ENCODE measurements around the gene NPFF.
"Not testable (repeated sequence)": the region's sequence is repeated elsewhere in the genome, so short reads cannot be mapped to it uniquely, and the experiment has no call there.

Gene NPFF, protein sequence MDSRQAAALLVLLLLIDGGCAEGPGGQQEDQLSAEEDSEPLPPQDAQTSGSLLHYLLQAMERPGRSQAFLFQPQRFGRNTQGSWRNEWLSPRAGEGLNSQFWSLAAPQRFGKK

DNA sequence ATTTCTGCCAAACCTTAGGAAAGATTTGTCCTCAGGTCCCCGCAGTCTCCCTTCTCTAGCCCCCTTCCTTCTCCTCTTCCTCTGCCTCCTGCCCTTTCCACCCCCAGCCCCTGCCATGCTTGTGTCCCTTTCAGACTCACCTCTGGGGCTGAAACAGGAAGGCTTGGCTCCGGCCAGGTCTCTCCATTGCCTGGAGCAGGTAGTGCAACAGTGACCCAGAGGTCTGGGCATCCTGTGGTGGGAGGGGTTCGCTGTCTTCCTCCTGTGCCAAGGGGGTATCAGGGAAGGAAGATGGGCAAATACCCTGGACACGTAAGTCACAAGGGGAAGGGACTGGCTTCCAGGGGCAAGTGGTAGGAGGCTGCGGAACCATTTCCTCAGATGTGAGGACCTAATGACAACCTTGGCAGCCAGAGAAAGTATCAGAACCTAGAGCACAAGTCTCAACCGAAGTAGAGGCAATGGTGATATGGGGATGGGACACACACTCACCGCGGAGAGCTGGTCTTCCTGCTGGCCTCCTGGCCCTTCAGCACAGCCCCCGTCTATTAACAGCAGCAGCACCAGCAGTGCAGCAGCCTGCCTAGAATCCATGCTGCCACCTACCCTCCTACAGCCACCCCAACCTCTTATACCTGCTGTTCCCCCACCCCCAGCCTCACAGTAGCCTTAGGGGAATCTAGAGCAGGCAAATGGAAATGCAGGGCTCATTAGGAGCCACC, at the start of gene NPFF:
TSS of gene NPFF (minus strand) at position 604 of the 722 bp plus-strand sequence. CDS start at position 594, 10 bp downstream.
- ATAC-seq = no peak

DNA sequence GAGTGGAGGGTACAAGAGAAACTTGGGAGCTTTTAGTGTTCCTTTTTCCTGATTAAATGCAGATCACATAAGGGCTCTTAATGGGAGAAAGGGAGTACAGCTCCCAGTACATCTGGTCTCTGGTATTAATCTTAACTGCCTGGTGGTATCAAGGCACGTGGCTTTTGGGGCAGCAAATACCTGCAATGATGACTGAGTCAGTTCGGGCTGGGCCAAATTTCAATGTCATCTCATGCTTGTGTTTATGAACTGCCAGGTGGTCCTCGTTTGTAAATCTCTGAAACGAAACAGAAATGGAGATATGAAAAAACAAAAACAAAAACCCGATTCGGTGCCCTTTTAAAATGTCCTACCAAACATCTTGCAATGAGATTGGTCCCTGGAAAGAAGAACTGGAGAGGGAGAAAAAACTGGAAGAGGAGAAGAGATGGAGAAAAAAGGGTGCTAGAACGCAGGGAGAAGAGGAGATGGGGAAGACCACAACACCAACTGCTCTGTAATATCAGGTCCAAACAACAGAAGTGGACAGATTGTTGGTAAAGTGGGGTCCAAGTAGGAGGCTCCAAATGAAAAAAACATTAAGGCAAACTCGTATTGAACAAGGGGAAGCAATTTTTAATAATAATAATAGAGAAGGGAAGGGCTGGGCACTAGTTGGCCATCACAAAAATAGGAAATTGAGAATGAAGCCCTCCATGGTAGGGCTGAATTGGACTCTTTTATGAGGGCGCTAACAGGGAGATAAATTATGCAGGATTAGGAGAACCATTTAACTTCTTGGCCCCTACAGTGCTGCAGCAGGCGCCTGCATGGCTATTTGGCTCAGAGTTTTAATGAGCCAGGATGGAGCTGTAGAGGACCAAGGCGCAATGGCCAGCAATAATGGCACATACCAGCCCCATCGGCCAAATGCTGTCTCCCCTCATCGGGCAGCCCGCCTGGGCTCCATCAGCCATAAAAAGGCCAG, 45.4 kb upstream of the NPFF start:
- ATAC-seq = no peak

DNA sequence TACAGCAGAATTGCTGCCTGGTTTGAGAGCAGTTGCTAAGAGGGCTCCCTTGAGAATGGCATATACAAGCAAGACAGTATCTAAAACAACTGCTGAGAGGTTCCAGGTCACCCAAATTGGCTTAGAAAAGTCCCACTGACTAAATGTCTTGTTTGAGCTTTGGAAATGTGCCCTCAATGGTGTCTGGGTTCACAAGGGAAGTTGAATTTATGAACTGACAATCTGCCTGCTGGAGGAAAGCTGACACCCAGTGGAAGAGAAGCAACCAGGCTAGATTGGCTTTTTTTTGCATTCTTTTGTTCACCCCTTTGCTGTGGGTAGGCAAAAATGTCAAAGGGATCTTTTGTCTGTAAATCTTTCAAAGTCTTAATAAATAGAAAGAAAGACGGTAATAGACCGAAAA, 44.6 kb upstream of the NPFF start:
- ATAC-seq = no peak

DNA sequence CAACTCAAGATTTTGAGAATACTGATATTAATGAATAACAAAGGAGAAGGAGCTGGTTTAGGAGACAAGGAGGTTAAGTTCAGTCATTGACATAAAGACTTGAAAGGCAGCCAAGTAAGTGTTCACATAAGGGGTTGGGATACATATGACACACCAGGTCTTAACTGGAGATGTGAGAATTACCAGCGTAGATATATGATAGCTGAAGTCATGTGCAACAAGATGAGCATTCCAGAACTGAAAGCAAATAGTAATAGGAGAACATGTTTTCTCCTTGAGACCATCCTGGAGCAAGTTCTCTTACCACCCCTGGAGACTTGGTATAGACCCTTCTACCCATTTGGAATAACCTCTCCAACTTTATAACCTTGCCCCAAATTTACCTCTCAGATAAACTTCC, 43.3 kb upstream of the NPFF start:
- no peak for ATAC-seq

DNA sequence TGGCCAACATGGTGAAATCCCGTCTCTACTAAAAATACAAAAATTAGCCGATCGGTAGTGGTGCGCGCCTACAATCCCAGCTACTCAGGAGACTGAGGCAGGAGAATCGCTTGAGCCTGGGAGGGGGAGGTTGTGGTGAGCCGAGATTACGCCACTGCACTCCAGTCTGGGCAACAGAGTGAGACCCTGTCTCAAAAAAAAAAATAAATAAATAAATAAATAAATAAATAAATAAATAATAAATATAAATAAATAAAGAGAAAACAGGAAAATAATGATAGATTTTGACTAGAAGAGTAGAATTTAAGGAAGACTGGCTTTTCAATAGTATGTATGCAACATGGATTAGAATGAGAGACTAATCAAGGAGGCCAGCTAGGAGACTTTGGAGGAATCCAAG, 42.8 kb upstream of the NPFF start:
- not testable (repeated sequence) for ATAC-seq

DNA sequence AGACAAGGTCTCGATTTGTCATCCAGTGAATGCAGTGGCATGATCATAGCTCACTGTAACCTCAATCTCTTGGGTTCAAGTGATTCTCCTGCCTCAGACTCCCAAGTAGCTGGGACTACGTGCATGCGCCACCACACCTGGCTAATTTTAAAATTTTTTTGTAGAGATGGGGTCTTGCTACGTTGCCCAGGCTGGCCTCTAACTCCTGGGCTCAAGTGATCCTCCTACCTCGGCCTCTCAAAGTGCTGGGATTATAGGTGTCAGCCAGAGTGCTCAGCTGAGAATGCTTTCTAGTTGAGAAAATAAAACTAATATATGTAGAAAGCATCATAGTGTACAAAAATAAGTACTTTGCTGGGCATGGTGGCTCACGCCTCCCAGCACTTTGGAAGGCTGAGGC, 41.1 kb upstream of the NPFF start:
- not testable (repeated sequence) for ATAC-seq

DNA sequence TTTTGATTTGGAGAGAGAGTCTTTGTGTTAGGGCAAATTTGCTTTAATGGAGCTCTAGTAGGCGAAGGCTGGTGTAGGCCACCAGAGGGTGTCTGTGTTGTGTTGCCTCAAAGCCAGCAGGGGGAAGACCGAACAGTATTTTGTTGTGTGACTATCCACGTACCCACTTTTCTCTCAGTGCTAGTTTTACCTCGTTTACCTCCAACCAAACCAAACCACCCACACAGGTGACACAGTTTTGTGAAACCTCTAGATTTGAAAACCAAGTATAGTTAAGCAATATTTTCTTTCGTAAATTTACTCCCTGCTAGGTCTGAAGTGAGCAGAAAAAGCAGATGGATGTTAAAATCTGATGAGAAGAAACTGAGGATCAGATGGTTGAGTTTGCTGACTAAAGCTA, 36.3 kb upstream of the NPFF start:
- peak; percentile 97 for ATAC-seq

DNA sequence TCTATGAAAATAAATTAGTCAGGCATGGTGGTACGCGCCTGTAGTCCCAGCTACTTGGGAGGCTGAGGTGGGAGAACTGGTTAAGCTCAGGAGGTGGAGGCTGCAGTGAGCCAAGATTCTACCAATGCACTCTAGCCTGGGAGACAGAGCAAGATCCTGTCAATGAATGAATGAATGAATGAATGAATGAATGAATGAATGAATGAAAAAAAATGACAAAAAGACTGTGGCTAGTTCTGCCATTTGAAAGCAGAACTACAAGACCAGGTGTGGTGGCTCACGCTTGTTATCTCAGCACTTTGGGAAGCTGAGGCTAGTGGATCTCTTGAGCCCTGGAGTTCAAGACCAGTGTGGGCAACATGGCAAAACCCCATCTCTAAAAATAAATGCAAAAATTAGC, 32.2 kb upstream of the NPFF start:
- no peak for ATAC-seq

DNA sequence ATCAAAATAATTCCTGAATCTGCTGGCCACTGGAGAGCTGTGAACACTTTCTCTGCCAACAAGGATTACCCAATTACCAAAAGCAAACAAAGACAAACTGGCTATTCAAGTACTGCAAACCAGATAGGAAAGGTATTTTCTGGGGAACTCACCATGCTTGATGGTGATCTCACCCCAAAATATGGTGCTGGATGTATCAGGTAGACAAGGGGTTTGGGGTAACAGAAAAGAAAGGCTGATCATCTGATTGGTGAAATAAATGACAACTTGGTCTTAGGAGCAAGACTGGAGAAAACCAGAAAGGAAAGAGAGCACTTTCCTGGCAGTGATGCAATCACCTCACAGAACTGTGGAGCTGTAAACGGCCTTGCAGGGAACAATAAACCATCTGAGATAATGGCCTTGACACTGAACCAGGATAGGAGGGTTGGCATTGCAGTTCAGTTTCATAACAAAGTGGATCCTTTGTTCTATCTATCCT, 31.0 kb upstream of the NPFF start:
- no peak for ATAC-seq

DNA sequence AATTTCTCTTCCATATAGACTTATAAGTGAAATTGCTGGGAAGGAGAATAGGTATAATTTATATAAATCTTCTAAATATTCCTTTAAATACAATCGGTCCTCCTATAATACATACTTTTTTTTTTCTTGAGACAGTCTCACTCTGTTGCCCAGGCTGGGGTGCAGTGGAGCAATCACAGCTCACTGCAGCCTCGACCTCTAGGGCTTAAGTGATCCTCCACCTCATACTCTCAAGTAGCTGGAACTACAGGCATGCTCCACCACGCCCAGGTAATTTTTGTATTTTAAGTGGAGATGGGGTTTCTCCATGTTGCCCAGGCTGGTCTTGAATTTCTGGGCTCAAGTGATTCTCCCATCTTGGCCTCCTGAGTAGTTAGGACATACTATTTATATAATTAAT, 29.7 kb upstream of the NPFF start:
- ATAC-seq = no peak

DNA sequence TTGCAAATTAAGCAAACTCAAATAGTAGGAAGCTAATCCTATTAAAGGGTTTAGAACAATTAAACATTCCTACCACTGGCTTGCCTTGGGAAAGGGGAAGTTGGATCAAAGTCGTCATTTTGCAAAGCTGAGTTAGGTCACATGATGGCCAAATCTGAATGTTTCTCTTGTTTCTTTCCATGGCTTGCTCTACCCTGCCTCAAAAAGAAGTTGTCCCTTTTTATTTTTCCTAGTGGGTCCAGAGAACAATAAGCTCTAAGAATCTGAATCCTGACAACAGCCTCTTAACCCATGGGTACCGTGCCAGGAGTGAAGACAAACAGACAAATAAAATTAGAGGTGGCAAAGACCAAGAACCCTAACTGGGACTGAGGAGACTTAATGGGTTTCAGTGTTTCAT, 26.2 kb upstream of the NPFF start:
- ATAC-seq = no peak

DNA sequence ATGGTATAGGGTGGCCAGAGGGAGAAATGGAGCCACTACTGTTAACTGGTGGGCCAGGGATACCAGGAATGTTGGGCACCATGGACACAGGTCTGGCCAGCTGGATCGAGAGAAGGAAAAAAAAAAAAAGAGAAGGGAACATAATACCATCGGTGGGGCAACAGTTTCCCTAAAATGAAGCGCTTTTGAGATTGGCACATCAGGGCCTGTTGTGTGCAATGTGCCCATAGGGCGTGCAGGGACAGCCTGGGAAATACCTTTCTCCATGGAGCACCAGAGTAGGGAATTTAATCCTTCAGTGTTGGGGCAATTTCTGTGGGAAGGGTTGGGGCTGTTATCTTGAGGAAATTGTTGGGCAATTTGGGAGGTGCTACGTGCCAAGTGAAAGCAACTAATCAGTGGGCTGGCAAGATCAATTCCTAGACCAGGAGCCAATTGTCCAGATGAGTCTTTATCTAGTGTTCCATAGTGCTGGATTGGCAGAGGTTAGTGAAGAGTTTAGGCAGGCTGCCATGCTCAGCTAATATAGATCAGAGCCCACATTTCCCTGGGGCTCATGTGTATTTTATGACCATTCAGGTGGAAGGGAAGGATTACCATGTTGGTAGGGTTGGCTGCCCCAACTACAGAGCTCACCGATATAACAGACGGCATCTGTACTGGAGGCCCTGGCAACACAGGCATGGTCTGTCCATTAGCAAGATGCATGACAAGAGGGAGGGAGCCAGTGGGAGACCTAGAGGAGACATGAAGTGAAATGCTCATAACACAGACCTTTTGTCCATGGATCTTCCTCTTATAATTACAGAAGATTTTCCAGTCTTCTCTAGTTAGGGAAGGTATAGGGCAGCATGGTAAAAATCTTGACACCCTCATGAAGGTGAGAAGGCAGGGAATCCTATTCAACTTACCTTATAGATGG, 25.5 kb upstream of the NPFF start:
- no peak for ATAC-seq

DNA sequence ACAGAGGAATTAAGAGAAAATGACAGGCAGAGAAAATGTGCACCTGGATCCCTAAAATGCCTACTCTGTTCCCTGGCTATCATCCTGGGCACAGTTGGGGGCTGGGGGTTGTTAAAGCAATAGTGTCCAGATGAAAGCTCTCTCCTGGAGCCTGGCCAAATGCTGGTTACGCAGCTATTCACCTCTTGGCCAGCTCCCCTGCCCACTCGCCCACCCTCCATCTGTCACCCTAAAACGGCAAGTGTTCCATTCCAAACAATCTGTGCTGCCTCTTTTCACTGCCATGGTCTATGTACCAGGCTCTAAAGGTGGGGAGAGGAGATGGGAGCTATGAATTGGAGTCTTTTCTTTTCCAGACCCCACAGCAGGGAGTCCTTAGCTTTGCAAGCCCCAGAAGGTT, 24.7 kb upstream of the NPFF start:
- ATAC-seq = no peak

DNA sequence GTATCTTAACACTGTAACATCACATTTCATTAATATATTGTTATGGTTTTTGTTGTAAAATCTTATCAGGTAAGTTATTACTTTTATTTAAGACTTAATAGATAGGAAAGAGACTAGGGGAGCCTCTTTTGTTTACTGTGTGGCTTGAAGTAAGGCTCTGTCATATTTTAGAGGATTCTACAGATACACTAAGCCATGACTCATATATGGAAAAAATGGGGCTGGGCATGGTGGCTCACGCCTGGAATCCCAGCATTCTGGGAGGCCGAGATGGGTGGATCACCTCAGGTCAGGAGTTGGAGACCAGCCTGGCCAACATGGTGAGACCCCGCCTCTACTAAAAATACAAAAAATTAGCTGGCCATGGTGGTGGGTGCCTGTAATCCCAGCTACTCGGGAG, 23.6 kb upstream of the NPFF start:
- ATAC-seq = no peak

DNA sequence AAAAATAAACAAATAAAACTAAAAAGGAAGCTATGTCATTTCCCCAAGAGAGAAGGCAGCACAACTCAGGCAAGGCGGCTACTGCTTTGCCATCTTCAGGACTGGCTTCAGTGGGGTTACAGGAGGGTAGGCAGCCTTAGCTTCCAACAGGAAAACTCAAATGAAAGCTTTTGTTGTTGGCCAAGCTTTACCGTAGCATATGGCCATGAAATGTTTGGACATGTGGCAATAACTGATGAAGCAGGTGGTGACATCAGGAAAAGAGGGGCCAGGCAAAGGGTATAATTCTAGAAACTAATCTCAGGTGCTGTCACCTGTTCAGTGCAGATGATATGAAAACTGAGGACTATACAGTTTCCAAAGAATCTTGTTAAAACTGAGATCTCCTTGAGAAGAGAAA, 22.8 kb upstream of the NPFF start:
- ATAC-seq = no peak

DNA sequence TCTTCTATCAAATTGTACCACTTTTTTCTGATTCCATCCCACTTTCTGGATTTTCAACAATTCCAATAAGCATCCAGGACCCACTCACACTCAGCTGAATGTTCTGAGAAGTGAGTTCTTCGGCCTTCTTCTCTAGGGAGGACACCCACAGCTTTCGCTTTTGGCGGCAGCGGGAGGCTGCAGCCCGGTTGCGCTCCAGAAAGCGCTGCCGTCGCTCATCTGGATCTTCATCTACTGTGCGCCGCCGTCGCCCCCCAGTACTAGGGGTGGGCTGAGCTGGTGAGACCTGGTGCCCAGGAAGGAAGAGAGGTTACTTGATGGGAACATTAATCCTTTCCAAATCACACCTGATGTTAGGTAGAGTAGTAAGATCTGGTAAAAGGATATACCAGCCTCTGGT, 17.2 kb upstream of the NPFF start:
- ATAC-seq = no peak

DNA sequence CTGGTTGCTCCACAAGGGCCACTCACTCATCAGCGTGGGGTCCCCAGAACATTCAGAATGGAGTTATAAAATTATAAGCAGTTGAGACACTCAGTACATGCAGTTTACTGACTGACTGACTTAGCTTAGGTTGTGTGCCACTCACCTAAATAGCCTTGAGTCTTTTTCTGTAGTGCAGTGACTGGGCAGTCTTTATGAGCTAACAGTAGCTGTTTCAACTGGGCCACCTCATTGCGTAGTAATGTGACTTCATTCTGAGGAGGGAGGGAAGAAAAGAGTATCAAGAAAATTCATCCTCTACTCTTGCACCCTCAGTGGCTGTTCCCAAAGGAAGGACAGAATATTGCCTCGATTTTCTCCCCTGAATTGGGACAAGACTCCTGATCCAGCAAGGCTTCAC, 15.8 kb upstream of the NPFF start:
- ATAC-seq = no peak

DNA sequence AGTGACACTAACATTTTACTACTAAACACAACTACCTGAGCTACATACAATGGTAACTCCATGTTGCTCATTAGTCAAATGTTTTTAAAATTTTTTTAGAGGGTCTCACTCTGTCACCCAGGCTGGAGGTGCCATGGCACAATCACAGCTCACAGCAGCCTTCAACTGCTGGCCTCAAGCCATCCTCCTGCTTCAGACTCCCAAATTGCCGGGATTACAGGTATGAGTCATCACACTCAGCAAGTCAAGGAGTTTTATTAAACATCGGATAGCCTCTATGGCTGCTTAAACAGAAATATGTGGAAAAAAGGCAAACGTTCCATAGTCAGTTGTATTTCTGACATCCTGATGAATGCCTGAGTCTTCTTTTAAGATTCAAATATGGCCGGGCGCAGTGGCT, 11.1 kb upstream of the NPFF start:
- ATAC-seq = no peak

DNA sequence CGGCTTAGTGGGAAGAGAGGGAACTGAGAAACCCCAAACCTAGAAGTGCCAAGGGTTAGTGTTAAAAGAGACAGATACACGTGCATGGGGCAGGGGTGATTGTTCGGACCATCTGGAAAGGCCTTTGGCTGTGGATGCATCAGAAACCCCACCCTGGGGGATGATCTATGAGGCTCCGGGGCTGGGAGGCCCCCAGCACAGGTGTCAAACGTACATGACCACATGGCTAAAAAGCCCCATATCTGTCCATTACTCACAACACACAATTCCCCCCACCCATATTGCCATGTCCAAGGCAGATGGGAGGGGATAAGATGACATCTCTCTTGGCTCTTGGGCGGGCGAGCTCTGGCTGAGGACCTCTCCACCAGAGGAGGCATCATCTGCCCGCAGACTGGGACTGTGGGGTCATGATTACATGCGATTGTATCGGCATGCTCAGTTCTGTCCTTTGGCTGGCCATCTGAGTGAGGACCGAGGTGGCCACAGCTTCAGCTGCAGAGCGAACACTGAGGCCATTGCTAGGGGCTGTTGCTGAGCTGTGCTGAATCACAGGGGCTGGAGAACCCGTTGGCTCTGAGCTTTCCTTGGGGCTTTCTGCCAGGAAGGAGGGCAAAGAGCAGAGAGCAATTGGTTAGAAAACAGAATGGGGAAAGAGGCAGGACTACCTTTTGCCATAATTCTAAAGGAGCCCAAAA, 9.6 kb upstream of the NPFF start:
- ATAC-seq = no peak

DNA sequence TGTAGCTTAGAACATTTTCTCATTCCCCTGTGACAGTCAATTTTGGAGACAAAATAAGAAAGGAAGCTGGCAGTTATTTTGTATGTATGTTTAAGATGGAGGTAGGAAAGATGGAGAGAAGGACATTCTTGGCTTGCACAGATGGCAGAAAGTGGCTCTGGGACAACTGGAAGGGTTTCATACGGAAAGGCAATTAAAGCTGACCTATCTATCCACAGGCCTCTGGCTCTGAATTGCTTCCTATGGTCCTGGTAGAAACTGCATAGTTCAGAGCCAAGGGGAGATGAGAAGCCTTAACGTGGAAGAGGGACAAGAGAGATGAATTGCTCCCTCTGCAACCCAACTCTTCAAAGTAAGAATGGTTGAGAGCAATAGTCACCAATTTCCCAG, 8.0 kb upstream of the NPFF start:
- ATAC-seq = no peak

DNA sequence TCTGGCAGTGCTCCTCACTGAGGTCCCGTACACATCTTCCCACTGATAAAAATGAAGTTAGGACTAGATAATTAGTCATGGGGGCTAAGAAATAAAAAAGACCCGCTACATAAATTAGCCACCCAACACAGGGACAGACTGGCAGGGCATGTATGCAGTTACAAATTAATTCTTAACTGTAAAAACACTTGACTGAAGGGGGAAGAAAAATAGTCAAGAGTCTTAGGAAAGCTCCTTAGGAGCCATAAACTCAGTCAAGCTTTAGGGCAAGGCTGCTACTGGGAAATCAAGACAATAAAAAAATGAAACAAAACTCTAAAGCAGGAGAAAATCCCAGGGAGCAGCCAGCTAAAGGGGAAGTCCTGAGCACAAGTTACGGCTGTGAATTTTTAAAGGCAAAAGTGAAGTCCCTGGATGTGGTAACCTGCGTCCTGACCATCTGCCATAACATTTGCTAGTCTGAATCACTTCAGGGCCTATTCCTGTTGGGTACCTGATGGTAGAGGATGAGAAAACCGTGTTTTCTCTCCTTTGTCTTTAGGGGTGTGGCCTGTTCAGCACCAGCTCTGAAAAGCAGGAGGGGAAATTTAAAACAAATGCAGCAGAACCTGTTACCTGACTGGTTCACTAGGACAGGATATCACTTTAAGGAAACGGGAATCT, 7.5 kb upstream of the NPFF start:
- no peak for ATAC-seq
